SH-SY5Y (cell line): ENCODE results near the gene XBP1.

Experiments used
- GATA2 ChIP-seq: IDR thresholded peaks from 2 replicates; pipeline ENCODE4 v1.6.1; 2011; ENCODE audit warnings: mild to moderate bottlenecking, low read depth, low read length
- GATA3 ChIP-seq: IDR thresholded peaks from 2 replicates; pipeline ENCODE4 v1.6.1; 2011; ENCODE audit warnings: low read depth, mild to moderate bottlenecking, low read length, moderate library complexity

DNA sequence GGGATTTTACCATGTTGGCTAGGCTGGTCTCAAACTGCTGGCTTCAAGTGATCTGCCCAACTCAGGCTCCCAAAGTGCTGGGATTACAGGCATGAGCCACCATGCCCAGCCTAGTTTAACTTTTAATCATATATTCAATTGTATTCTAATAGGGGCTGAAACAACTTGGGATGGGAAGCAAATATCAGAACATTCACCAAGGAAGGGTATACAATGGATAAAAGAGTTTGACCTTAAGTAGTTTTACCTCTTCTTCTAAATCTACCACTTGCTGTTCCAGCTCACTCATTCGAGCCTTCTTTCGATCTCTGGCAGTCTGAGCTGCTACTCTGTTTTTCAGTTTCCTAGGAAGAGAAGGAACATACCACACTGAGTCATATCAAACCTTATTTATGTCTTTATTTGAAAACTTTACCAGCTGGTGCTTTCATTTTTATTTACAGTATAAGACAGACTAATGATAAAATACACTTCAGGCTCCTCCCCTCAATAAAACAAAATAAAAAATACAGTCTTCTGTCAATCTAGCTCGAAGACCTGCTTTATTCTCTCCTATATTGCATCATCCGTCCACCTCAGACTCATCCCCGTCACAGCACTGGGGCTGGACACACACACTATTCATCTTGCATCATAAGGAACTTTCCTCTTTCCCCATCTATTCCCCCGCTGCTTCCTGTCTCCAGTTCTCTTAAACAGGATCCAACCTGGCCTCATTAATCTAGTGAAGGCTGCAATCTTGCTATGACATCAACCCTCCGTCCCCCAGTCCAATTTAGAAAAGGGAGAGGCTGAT is 1.4 kb downstream of the XBP1 start:
- TF ChIP-seq GATA2: peak; percentile 49; the same call in 1 of the 2 replicates
- TF ChIP-seq GATA3: no peak
